WTC11 (cell line): Measurements from ENCODE around the gene RASSF1. TPM values are rescaled to one million over a fixed set of nuclear protein-coding genes. Genes with fewer than 3 reads are reported as not detected.

Source experiments
- ATAC-seq: fragments of 200-7000 bp; cut with Tn5 transposase; 2 replicates; pipeline ENCODE4 v1.10.0; 2021; ENCODE audit warnings: mild to moderate bottlenecking, moderate library complexity
- CTCF ChIA-PET: fragments of 300-600 bp; sonication (Branson Sonifier 250); formaldehyde crosslinking; loops from one replicate; lab custom pipeline; 2021; ENCODE audit warnings: antibody characterized with exemption; lab: Charles Lee
- POLR2A ChIA-PET: fragments of 350-600 bp; sonication (Branson Sonifier 250); formaldehyde crosslinking; loops from one replicate; lab custom pipeline; 2021; ENCODE audit warnings: antibody characterized with exemption; lab: Charles Lee
- DNase-seq: peaks from one replicate; pipeline ENCODE4 v3.0.0; 2021; ENCODE audit warnings: low spot score
- H3K27ac Mint-ChIP-seq: 2 replicates; pipeline ENCODE4 v1.8.0; 2021; ENCODE audit warnings: mixed read lengths
- H3K27me3 Mint-ChIP-seq: 2 replicates; pipeline ENCODE4 v1.8.0; 2021; ENCODE audit warnings: low read depth, mild to moderate bottlenecking, moderate library complexity, mixed read lengths
- H3K36me3 Mint-ChIP-seq: 2 replicates; pipeline ENCODE4 v1.8.0; 2021; ENCODE audit warnings: mixed read lengths
- H3K4me1 Mint-ChIP-seq: 2 replicates; pipeline ENCODE4 v1.8.0; 2022; ENCODE audit warnings: mixed read lengths
- H3K4me3 Mint-ChIP-seq: 2 replicates; pipeline ENCODE4 v1.8.0; 2021; ENCODE audit warnings: mild to moderate bottlenecking, moderate library complexity, mixed read lengths
- H3K9me3 Mint-ChIP-seq: 2 replicates; pipeline ENCODE4 v1.8.0; 2021; ENCODE audit warnings: mixed read lengths
- ATF3 ChIP-seq: sonication (generic); formaldehyde crosslinking; conservative IDR thresholded peaks from 2 replicates; pipeline ENCODE4 v1.8.1; 2022; ENCODE audit warnings: mild to moderate bottlenecking, missing genetic modification reagents
- ETV6 ChIP-seq: sonication (generic); formaldehyde crosslinking; IDR thresholded peaks from 2 replicates; pipeline ENCODE4 v1.8.1; 2022; ENCODE audit warnings: mild to moderate bottlenecking, missing genetic modification reagents
- JAZF1 ChIP-seq: fragments of 250-450 bp; sonication (Bioruptor Pico); IDR thresholded peaks from 2 replicates; pipeline ENCODE4 v1.9.0; 2021; ENCODE audit warnings: moderate library complexity, mild to moderate bottlenecking, inconsistent platforms
- MXD4 ChIP-seq: fragments of 250-450 bp; sonication (Bioruptor Pico); IDR thresholded peaks from 2 replicates; pipeline ENCODE4 v1.8.0; 2021; ENCODE audit warnings: mild to moderate bottlenecking, moderate library complexity, borderline replicate concordance
- PRDM15 ChIP-seq: sonication (generic); formaldehyde crosslinking; IDR thresholded peaks from 2 replicates; pipeline ENCODE4 v1.8.0; 2022; ENCODE audit warnings: missing genetic modification reagents
- PRRX2 ChIP-seq: fragments of 250-450 bp; sonication (Bioruptor Pico); IDR thresholded peaks from 2 replicates; pipeline ENCODE4 v1.8.0; 2021; ENCODE audit warnings: mild to moderate bottlenecking
- SMAD3 ChIP-seq: sonication (generic); formaldehyde crosslinking; IDR thresholded peaks from 2 replicates; pipeline ENCODE4 v1.8.0; 2022; ENCODE audit warnings: missing genetic modification reagents, mild to moderate bottlenecking, borderline replicate concordance
- TEAD1 ChIP-seq: sonication (generic); formaldehyde crosslinking; IDR thresholded peaks from 2 replicates; pipeline ENCODE4 v1.8.0; 2022; ENCODE audit warnings: mild to moderate bottlenecking, missing genetic modification reagents
- USF1 ChIP-seq: sonication (generic); formaldehyde crosslinking; IDR thresholded peaks from 2 replicates; pipeline ENCODE4 v1.8.0; 2022; ENCODE audit warnings: mild to moderate bottlenecking, missing genetic modification reagents
- ZMAT4 ChIP-seq: fragments of 250-450 bp; sonication (Bioruptor Pico); IDR thresholded peaks from 2 replicates; pipeline ENCODE4 v1.9.0; 2021; ENCODE audit warnings: mild to moderate bottlenecking
- ZNF423 ChIP-seq: fragments of 250-450 bp; sonication (Bioruptor Pico); IDR thresholded peaks from 2 replicates; pipeline ENCODE4 v2.1.2; 2022; ENCODE audit warnings: mild to moderate bottlenecking, moderate library complexity
- ZNF425 ChIP-seq: fragments of 250-450 bp; sonication (Bioruptor Pico); conservative IDR thresholded peaks from 2 replicates; pipeline ENCODE4 v1.9.0; 2021; ENCODE audit warnings: mild to moderate bottlenecking
- total RNA-seq: library from RNA; stranded (reverse); gene quantifications from 3 replicates; pipeline ENCODE4 v1.2.3, GENCODE V29; 2021
- TF ChIP-seq, protein P1 (sequence below): sonication (generic); formaldehyde crosslinking; IDR thresholded peaks from 2 replicates; pipeline ENCODE4 v1.8.0; 2022; ENCODE audit warnings: mild to moderate bottlenecking, missing genetic modification reagents
- TF ChIP-seq, protein P2 (sequence below): sonication (generic); formaldehyde crosslinking; IDR thresholded peaks from 2 replicates; pipeline ENCODE4 v1.8.0; 2022; ENCODE audit warnings: mild to moderate bottlenecking, missing genetic modification reagents
- TF ChIP-seq, protein P3 (sequence below): sonication (generic); formaldehyde crosslinking; IDR thresholded peaks from 2 replicates; pipeline ENCODE4 v1.8.1; 2023; ENCODE audit warnings: mild to moderate bottlenecking, missing genetic modification reagents, moderate library complexity
- TF ChIP-seq, protein P4 (sequence below): fragments of 250-450 bp; sonication (Bioruptor Pico); IDR thresholded peaks from 2 replicates; pipeline ENCODE4 v2.1.2; 2022; ENCODE audit warnings: mild to moderate bottlenecking, moderate library complexity

Gene RASSF1
- total RNA-seq, 1 experiment from 2014 or later: 14.5 TPM

DNA sequence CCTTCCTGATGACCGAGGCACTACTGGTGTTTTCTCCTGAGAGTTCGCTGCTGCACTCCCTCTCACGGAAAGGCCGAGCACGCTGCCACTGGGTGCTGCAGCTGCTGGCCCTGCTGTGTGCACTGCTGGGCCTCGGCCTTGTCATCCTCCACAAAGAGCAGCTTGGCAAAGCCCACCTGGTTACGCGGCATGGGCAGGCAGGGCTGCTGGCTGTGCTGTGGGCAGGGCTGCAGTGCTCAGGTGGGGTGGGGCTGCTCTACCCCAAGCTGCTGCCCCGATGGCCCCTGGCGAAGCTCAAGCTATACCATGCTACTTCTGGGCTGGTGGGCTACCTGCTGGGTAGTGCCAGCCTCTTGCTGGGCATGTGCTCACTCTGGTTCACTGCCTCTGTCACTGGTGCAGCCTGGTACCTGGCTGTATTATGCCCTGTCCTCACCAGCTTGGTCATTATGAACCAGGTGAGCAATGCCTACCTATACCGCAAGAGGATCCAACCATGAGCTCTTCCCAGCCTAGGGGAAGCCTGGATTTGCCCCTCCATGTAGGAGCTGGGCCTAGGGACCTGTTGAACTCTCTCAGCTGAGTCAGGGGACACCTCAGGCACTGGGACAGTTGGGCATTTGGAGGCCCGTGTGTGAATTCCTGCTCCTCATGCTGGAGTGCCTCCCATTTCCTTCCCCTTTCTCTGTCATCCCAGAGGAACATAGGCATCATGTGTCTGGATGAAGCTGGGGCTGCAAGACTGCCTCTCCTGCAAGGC is 12.8 kb upstream of the RASSF1 start:
- CTCF ChIA-PET: interaction anchor here (0.5 to 2.1 kb wide), 9 partner anchors 13 to 214 kb away, joined by 3 to 10 read pairs (median 4); partner anchors contain the start of genes C3orf18, HYAL1 and RASSF1
- DNase-seq (no peak), ATAC-seq (no peak)
- no peak overlapping the region for H3K4me3 Mint-ChIP-seq
- no peaks in the 10 kb centered on the region for H3K9me3 Mint-ChIP-seq
- POLR2A ChIA-PET: no interaction called here
- H3K27me3 Mint-ChIP-seq: no peaks in the 10 kb centered on the region
- H3K4me1 Mint-ChIP-seq: peaks cover 28% of the 10 kb centered on the region
- peaks cover 16% of the 10 kb centered on the region for H3K36me3 Mint-ChIP-seq
- TF ChIP-seq ZNF425 (CRISPR knock-in tag) (no peak), MXD4 (CRISPR knock-in tag) (no peak), PRDM15 (CRISPR knock-in tag) (no peak), ATF3 (CRISPR knock-in tag) (no peak)
- TF ChIP-seq, protein P1, sequence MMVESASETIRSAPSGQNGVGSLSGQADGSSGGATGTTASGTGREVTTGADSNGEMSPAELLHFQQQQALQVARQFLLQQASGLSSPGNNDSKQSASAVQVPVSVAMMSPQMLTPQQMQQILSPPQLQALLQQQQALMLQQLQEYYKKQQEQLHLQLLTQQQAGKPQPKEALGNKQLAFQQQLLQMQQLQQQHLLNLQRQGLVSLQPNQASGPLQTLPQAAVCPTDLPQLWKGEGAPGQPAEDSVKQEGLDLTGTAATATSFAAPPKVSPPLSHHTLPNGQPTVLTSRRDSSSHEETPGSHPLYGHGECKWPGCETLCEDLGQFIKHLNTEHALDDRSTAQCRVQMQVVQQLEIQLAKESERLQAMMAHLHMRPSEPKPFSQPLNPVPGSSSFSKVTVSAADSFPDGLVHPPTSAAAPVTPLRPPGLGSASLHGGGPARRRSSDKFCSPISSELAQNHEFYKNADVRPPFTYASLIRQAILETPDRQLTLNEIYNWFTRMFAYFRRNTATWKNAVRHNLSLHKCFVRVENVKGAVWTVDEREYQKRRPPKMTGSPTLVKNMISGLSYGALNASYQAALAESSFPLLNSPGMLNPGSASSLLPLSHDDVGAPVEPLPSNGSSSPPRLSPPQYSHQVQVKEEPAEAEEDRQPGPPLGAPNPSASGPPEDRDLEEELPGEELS: no peak
- TF ChIP-seq, protein P2, sequence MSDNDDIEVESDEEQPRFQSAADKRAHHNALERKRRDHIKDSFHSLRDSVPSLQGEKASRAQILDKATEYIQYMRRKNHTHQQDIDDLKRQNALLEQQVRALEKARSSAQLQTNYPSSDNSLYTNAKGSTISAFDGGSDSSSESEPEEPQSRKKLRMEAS (CRISPR knock-in tag): no peak
- TF ChIP-seq, all 79 proteins: peak for 0
- no peak overlapping the region for H3K27ac Mint-ChIP-seq

DNA sequence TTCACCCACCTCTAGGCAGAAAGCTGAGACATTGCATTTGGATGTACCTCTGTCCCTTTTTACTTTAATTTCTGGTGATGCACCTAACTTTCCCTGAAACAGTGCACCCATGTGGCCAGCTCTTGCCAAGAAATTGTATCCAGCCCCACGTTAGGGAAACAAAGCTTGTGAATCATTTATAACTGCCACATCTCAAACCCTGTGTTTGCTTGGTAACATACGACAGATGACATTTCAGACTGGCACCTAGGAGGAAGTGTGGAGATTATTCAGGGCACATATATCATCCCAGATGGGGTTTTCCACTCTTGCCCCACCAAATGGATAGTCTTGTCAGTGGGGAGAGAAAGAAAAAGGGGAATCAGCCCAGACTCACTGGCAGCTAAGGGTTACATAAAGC is 12.1 kb upstream of the RASSF1 start:
- Mint-ChIP-seq H3K4me1 (peaks cover 22% of the 10 kb centered on the region), H3K4me3 (no peak overlapping the region), H3K36me3 (peaks cover 17% of the 10 kb centered on the region), H3K27me3 (no peaks in the 10 kb centered on the region), H3K27ac (no peak overlapping the region), H3K9me3 (no peaks in the 10 kb centered on the region)
- ATAC-seq (no peak), DNase-seq (no peak)
- CTCF ChIA-PET: interaction anchor here (0.6 to 2.1 kb wide), 8 partner anchors 12 to 215 kb away, joined by 3 to 10 read pairs (median 4); partner anchors contain the start of genes C3orf18, HYAL1 and RASSF1
- POLR2A ChIA-PET: no interaction called here
- TF ChIP-seq MXD4 (CRISPR knock-in tag) (no peak), PRRX2 (CRISPR knock-in tag) (no peak), ETV6 (CRISPR knock-in tag) (no peak)

DNA sequence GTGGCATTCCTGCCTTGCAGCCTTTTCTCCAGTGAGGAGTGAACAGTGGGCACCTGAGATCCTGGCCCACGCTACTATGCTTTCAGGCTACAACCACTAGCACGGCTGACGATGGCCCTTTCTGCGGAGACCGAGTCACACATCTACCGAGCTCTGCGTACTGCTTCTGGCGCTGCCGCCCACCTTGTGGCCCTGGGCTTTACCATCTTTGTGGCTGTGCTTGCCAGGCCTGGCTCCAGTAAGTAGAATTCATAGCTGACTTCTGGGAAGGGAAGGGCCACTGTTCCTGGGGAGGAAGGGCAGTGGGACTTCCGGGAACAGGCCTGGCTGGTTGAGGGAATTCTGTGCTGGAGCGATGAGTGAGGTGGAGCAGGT is 10.7 kb upstream of the RASSF1 start:
- Mint-ChIP-seq H3K36me3 (peaks cover 18% of the 10 kb centered on the region), H3K9me3 (no peaks in the 10 kb centered on the region), H3K4me3 (peak overlapping the region; percentile 95), H3K4me1 (peaks cover 14% of the 10 kb centered on the region), H3K27ac (peak overlapping the region; percentile 45; the same call in 1 of the 2 replicates), H3K27me3 (peaks cover 5% of the 10 kb centered on the region)
- DNase-seq (no peak), ATAC-seq (no peak)
- ChIA-PET CTCF (interaction anchor here (0.9 to 3.0 kb wide), 7 partner anchors 14 to 260 kb away, joined by 3 to 18 read pairs (median 6); partner anchors contain the start of genes CISH, HYAL2 and TUSC2), POLR2A (interaction anchor here (1.5 kb wide), 1 partner anchor 14 kb away, joined by 9 read pairs; no protein-coding TSS in a partner anchor)
- TF ChIP-seq, protein P3, sequence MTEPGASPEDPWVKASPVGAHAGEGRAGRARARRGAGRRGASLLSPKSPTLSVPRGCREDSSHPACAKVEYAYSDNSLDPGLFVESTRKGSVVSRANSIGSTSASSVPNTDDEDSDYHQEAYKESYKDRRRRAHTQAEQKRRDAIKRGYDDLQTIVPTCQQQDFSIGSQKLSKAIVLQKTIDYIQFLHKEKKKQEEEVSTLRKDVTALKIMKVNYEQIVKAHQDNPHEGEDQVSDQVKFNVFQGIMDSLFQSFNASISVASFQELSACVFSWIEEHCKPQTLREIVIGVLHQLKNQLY: no peak
- no peak for TF ChIP-seq JAZF1
- TF ChIP-seq, protein P4, sequence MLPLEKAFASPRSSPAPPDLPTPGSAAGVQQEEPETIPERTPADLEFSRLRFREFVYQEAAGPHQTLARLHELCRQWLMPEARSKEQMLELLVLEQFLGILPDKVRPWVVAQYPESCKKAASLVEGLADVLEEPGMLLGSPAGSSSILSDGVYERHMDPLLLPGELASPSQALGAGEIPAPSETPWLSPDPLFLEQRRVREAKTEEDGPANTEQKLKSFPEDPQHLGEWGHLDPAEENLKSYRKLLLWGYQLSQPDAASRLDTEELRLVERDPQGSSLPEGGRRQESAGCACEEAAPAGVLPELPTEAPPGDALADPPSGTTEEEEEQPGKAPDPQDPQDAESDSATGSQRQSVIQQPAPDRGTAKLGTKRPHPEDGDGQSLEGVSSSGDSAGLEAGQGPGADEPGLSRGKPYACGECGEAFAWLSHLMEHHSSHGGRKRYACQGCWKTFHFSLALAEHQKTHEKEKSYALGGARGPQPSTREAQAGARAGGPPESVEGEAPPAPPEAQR (CRISPR knock-in tag): no peak
- no peak for TF ChIP-seq ZNF423 (CRISPR knock-in tag)
- no peak for TF ChIP-seq ZMAT4 (CRISPR knock-in tag)
- TF ChIP-seq USF1: no peak
- no peak for TF ChIP-seq TEAD1 (CRISPR knock-in tag)
- TF ChIP-seq SMAD3 (CRISPR knock-in tag): no peak
